ENCODE data around the gene RAP2A.

RAP2A gene

DNA sequence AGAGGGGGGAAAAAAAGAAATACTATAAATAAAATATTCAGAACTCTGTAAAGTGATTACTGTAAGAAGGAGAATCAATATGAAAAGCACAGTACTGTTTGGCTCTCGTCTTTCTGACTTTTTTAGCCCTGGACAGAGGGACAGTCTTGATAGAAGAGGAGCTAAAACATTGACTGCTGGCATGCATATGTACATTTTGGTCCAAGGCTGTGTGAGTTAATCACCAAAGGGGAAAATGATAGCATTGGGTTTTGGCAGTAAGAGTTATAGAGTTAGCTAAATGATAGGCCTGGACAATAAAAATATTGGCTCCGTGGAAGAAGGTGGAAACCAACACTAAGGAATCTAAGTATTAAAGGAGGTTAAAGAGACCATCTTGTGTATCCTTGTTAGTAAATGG is 50.3 kb downstream of the RAP2A start:
- TF ChIP-seq, protein P1, sequence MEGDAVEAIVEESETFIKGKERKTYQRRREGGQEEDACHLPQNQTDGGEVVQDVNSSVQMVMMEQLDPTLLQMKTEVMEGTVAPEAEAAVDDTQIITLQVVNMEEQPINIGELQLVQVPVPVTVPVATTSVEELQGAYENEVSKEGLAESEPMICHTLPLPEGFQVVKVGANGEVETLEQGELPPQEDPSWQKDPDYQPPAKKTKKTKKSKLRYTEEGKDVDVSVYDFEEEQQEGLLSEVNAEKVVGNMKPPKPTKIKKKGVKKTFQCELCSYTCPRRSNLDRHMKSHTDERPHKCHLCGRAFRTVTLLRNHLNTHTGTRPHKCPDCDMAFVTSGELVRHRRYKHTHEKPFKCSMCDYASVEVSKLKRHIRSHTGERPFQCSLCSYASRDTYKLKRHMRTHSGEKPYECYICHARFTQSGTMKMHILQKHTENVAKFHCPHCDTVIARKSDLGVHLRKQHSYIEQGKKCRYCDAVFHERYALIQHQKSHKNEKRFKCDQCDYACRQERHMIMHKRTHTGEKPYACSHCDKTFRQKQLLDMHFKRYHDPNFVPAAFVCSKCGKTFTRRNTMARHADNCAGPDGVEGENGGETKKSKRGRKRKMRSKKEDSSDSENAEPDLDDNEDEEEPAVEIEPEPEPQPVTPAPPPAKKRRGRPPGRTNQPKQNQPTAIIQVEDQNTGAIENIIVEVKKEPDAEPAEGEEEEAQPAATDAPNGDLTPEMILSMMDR (IDR thresholded peaks at IDR 0.05; ENCODE audit: low read depth, low read length, missing control alignments) = no peak
- H3K4me3 ChIP-seq (replicated peaks; ENCODE audit: low read depth, low read length) = no peak overlapping the region
- DNase-seq (ENCODE audit: extremely low read depth, low read depth) = no peak

DNA sequence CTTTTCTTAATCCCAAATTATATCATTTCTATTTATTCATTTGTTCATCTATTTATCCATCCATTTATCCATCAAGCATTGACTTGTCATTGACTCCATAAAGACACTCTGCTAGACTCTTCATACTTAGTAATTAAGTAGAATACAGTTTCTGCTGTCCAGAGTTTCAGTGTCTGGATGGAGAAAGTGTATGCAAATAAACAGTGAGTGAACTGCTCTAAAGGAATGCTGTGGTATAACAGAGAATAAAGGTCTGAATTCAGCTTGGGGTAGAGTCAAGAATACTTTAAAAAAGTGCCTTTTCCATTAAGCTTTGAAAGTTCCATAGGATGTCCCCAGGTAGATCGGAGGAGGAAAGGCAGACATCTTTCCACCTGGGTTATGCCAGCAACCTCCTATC is 51.4 kb downstream of the RAP2A start:
- TF ChIP-seq, protein P1 (IDR thresholded peaks at IDR 0.05; ENCODE audit: low read depth, low read length, missing control alignments) = no peak
- no peak overlapping the region for H3K4me3 ChIP-seq (replicated peaks; ENCODE audit: low read depth, low read length)
- no peak for DNase-seq (ENCODE audit: extremely low read depth, low read depth)

DNA sequence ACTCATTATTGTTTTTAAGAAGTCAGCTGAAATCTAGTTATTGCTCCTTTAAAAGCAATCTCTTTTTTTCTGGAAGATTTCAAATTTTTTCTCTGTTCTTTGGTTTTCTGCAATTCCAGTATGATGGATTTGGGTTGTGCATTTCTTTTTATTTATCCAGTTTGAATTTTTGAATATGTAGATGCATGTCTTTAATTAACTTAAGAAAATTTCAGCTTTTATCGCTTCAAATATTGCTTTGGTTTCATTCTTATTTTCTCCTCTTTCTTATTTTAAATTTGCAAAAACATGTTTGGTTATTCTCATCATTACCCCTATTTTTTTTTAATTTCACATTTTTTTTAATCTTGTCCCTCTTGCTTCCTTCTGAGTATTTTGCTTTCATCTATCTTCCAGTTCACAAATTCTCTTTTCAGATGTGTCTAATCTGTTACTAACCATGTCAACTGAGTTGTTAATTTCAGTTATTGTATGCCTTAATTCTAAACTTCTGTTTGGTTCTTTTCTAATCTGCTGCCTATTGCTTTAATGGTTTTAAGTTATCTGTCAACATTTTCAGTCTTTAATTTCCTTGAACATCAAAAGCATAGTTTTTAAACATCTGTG is 56.8 kb downstream of the RAP2A start:
- DNase-seq (ENCODE audit: extremely low read depth, low read depth) = no peak
- no peak overlapping the region for H3K4me3 ChIP-seq (replicated peaks; ENCODE audit: low read depth, low read length)
- TF ChIP-seq, protein P1 (IDR thresholded peaks at IDR 0.05; ENCODE audit: low read depth, low read length, missing control alignments) = no peak

- TF ChIP-seq, protein P1 (IDR thresholded peaks at IDR 0.05; ENCODE audit: low read depth, low read length, missing control alignments) = no peak
Measured at GRCh38 chr13:97491452-97491851, 57.5 kb downstream of the RAP2A start.

DNA sequence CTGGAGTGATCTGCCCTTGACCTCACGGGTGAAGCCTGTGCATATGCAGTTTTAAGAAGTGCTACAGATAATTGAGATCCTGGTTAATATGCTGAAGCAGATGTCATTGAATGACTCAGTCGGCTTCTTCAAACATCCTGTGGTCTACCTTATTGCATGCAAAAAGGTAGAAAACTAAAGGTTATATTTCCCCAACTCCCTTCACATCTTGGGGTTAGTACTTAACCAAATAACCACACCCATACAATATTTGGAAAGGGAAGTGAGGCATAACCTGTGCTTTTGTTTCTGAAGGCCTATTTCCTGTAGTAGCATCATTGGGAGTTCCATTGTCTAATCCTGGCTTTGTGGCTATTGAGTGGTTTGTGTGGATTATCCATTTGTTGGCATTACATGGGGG is 58.3 kb downstream of the RAP2A start:
- H3K4me3 ChIP-seq (replicated peaks; ENCODE audit: low read depth, low read length) = no peak overlapping the region
- TF ChIP-seq, protein P1 (IDR thresholded peaks at IDR 0.05; ENCODE audit: low read depth, low read length, missing control alignments) = no peak
- DNase-seq (ENCODE audit: extremely low read depth, low read depth) = no peak

More at GRCh38 chr13:97491452-97491851, 57.5 kb downstream of the RAP2A start:
- no peak overlapping the region for H3K4me3 ChIP-seq (replicated peaks; ENCODE audit: low read depth, low read length)
- DNase-seq (ENCODE audit: extremely low read depth, low read depth) = no peak

DNA sequence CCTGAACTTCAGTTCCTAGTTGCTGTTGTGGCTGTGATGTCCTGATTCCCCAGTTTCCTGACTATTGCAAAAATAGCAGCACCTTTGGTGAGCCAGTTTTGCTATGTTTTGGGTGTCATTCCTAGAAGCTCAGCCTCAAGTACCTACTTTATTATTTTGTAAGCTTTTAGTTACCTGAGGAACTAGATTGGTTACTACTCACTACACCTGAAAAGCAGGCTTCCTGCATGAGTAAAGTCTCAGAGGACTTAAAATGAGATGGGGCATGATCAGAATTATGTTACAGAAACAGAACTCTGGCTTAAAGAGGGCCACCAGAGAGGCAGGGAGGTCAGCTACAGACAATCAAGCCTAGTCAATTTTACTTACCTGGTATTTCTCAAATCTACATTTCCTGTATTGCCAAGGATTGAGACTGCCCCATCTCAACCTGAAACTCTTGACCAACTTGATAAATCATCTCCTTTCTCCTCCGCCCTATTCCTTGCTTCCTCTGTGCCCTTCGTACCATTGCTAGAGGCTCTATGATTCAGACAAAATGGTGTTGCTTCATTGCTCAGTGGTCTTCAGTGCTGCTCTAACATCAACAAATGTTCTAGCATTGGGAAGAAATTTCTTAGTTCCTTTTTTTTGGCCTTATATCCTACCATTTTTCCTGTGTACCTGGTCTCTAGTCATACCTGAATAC is 58.9 kb downstream of the RAP2A start:
- H3K4me3 ChIP-seq (replicated peaks; ENCODE audit: low read depth, low read length) = no peak overlapping the region
- no peak for DNase-seq (ENCODE audit: extremely low read depth, low read depth)
- TF ChIP-seq, protein P1 (IDR thresholded peaks at IDR 0.05; ENCODE audit: low read depth, low read length, missing control alignments) = no peak
